NCI-H1048 (cell line): ENCODE results near the gene CD34.
"Not testable (repeated sequence)": the region's sequence is repeated elsewhere in the genome, so short reads cannot be mapped to it uniquely, and the experiment has no call there.

Experiments used
- DNase-seq: peaks from one replicate; lab custom pipeline; 2025; lab: John Stamatoyannopoulos, UW

Gene CD34

DNA sequence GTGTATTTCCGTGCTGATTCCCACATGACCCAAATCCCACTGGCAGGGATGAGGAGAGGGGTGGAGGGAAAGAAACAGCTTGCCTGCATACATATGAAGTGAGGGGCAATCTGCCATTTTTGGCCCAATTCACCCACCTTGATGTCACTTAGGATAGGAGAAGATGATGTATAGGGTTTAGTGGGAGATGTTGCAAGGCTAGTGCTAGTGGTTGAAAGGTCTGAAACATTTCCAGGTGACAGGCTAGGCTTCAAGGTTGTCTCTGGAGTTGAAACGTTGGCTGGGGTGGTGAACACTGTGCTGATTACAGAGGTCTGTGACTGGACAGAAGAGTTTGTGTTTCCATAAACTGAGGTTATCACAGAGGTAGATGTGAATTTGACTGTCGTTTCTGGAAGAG lies 12.1 kb downstream of the CD34 start:
- no peak for DNase-seq

DNA sequence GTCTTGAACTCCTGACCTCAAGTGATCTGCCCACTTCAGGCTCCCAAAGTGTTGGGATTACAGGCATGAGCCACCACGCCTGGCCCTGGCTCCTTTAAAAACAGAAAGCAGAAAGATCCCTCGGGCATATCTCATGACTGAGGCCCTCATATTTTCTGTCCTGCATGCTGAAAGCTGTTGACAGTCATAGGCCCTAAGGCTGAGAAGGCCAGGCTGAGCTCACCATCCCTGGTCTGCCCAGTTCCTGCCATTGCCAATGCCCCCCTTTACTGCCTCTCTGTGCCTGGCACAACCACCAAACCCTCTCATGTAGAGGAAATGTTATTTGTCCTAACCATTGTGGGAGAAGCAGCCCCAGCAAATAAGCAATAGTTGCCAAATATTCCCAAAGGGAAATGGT lies 12.7 kb downstream of the CD34 start:
- DNase-seq = no peak

DNA sequence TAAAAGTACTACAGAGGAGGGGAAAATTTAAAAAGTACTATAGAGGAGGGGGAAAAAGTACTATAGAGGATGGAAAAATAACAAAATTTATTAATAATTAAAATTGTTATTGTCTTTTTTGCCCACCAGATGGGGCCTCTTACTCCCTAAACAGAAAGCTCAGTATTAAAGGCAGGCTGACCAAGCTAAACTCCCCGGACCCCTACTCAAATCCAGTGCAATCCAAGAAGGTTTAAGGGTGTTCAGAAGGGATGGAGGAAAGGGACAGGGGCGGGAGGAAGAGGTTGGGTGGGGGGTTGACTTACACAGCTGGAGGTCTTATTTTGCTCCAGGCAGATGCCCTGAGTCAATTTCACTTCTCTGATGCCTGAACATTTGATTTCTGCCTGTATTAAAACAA lies 13.7 kb downstream of the CD34 start:
- DNase-seq = no peak

DNA sequence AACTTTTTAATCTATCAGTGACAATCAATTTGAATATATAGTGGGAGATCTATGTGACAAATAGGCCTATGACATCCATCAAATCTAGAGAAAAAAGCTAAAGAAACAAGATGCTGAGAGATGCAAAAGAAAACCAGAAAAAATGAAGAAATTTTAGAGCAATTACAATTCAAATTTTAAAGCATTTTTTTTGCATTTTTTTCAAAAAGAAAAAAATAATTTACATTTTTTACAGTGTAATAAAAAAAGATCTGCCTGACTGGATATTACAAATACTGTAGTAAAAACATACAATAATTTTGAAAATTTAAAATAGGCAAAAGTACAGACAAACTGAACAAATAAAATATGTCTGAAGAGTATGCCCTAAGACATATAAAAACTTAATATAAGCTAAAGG lies 14.4 kb downstream of the CD34 start:
- DNase-seq = no peak

DNA sequence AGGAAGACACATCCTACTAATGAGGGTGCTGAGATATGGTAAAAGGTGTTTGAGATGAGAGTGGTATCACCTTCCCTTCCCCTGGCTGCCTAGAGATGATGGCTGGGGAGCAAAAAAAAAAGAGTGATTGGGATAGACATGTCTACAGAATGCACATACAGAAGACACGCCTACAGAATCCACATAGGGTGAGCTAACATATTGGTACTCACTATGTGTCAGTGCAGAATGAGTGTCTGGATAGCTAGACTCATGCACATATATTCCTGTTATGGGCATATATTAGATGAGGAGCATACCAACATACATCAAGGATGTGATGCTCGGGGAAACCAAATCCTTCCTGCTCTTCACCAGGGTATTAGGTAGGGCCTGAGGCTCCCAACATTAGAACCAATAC lies 16.2 kb downstream of the CD34 start:
- DNase-seq = no peak

DNA sequence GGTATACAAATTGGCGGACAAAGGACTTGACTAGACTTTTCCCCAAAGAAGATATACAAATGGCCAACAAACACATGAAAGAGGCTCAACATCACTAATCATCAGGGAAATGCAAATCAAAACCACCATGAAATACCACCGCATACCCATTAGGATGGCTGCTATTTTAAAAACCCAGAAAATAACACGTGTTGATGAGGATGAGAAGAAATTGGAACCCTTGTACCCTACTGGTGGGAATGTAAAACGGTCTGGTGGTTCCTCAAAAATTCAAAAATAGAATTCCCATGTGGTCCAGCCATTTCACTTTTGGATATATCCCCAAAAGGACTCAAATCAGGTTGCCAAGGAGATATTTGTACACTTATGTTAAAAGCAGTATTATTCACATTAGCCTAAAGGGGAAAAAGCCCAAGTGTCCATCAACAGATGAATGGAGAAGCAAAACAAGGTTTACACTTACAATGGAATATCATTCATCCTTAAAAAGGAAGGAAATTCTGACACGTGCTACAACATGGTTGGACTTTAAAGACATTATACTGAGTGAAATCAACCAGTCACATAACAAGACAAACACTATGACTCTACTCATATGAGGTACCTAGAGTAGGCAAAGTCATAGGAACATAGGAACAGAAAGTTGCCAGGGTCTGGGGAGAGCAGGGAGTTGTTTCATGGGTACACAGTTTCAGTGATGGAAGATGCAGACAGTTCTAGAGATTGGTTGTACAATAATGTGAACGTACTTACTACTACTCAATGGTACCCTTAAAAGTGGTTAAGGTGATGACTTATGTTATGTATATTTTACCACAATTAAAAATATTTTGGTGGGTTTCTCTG lies 17.0 kb downstream of the CD34 start:
- no peak for DNase-seq

DNA sequence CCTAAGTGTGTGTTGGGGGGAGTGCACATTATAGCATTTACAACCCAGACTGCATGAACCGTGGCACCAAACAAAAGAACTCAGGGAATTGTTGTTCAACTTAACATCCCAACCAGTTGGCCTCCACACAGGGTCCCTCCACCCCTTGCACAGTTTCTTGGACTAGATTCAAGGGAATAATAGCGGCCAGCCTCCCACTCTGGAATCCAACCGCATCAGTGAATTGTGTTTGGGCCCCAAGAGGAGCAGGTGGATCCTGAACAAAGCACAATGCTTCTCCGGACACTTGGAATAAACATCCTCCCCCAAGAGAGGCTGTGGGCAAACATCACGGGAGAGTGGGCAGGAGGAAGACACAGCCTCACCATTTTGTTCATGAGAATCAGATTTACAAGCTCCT lies 18.2 kb downstream of the CD34 start:
- no peak for DNase-seq

DNA sequence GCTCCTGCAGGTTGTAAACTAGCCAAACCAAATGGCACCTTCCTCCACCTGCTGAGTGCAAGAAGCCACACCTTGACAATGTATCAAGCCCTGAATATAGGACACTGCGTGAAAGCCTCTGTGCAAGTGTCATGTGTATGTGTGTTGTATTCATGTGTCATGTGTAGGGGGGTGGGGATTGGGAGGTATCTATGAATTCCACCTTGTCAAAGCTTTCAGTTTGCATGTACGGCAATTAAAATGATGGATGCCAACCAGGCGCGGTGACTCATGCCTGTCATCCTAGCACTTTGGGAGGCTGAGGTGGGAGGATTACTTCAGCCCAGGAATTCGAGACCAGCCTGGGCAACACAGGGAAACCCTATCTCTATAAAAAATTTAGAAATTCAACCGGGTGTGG lies 19.8 kb downstream of the CD34 start:
- DNase-seq = no peak

DNA sequence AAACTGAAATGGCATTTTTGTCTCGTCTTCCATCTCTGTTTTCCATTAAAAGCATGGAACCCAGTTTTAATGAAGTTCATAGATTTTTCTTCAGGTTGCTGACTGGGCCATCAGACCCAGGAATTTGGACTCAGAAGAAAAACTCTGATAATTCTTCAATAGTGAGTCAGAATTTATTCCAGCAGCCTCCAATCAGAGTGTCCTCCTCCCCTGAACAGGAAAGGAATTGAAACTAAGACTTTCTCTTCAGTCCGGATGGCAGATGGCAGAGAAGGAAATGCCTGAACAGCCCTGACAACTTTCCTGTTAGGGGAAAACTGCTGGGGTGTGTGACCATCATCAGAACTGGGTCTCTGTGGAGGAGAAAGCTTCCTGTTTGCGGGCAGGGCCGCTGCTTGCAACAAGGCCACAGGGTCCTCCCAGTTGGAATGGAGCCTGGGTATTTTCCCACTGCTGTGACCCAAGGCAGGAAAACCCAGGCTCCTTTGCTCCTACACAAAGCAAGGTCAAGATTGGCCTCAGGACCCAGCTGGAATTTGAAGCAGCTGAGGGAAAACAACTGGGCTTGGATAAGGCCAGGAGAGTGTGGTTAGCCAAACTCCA lies 20.7 kb downstream of the CD34 start:
- DNase-seq = no peak

DNA sequence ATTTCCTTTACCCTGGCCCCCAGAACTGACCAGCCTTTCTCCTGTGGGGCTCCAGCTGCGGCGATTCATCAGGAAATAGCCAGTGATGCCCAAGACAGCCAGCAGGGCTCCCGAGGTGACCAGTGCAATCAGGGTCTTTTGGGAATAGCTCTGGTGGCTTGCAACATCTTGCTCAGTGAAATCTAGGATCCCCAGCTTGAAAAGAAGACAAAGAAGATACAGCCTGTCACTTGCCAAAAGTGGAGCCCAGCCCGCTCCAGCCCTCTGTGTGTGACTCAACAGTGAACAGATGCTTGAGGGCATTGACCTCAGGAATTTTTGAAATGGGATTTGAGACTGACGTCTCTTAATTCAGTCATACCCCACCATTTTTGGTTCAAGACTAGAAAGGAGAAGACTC lies 22.3 kb downstream of the CD34 start:
- DNase-seq = no peak

DNA sequence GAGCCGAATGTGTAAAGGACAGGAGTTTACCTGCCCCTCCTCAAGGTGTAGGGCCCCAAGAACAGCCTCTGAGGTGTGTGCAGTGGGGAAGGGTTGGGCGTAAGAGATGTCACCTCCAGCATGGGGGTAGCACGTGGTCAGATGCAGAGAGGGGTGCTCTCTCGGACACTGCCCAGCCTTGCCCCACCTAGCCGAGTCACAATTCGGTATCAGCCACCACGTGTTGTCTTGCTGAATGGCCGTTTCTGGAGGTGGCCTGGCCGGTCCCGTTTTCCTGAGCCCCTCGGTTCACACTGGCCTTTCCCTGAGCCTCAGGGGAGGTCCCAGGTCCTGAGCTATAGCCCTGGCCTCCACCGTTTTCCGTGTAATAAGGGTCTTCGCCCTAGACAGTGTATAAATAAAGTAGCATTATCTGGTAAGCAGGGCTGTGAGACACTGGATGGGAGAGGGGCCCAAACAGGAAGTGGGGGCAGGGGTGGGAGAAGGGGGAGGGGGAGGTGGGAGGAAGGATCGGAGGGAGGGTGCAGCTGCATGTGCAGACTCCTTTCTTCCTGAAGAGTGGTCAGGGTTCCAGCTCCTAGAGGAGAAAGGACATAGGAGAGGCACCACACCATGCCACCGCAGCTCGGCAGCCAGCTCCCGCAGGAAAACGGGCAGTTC lies 23.3 kb downstream of the CD34 start:
- DNase-seq = no peak

DNA sequence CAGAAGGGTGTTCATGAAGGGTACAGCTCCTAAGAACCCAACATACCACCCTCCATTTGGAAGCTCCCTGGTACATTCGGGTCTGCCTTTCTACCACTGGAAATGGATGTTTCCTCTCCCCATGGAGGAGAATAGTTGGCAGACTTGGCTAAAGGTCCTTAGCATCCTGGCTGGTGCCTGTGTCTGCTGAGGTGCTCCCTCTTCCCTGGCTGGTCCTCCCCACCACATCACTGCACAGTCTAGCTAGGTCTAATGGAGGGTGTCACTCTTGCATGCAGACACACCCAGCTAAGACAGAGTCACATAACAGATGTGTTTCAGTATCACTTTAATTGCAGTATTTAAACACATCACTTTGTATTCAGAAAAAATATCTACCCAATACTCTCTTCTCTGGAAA lies 24.7 kb downstream of the CD34 start:
- no peak for DNase-seq

DNA sequence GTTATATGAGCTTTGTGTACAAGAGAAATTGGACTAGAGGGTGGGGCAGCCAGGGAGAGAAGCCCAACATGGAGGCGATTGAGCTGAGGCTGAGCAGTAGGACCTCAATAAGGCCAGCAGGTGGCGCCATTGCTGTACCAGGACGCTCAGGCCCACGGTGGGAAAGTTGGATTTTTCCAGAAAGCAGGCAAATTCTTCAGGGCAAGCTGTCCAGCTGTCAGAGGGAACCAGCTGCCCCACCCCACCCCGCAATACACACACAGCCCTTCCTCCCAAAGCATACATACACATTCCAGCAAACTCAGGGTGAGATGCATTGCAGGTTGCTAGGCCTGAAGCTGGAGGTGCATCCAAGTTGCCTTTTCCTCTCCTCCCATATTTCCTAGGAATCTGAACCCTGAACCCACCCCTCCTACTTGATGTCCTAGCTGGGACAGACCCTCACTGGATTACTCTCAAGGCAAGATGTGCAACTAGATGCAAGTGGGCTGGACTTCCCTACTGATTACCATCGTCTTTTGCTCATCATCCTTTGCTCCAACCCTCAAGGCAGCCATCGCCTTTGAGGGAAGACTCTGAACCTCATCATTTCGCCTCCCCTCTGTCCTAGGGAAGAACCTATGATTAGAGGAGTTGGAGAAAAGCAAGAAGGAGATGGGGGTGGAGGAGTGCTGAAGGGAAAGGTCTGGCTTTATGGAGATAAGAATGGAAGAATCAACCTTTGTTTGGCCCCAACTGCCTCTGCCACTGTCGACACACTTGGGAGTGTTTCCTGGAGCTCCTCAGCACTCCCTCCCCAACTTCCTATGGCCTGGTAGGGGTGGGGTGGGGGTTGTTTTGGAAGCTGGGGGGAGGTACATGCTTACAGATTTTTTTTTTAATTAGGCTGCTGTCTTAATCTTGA lies 25.5 kb downstream of the CD34 start:
- DNase-seq = peak; percentile 77

DNA sequence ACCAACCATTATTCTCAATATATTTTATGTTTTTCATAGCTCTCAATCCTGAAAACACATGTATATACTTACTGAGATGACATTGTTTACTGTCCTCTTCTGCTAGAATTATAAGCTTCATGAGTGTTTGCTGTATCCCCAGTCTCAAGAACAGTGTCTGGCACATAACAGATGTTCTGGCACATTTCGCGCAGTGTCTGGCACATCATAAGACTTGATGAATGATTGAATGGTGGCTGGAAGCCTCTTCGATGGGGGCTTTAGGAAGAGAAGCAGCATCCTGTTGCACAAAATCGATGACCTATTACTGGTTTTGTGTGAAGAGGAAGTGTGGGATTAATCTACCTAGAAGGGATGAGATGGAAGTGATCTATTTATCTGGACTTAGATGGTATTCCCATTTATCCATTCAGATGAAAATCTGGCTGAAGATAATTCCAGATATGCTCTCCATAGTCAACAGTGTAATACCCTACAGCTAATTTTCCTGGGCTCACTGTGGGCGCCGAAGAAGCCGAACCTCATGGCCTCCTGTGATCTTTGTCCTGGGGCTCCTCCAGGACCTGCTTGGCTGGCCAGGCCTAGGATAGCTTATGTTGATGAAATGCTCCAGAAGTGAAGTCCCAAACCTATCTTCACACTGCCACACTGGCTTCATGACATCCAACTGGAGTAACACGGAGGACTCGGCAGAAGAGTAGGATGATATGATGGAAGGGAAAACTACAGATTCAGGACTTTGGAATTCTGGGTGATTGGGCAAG lies 26.5 kb downstream of the CD34 start:
- DNase-seq = no peak

DNA sequence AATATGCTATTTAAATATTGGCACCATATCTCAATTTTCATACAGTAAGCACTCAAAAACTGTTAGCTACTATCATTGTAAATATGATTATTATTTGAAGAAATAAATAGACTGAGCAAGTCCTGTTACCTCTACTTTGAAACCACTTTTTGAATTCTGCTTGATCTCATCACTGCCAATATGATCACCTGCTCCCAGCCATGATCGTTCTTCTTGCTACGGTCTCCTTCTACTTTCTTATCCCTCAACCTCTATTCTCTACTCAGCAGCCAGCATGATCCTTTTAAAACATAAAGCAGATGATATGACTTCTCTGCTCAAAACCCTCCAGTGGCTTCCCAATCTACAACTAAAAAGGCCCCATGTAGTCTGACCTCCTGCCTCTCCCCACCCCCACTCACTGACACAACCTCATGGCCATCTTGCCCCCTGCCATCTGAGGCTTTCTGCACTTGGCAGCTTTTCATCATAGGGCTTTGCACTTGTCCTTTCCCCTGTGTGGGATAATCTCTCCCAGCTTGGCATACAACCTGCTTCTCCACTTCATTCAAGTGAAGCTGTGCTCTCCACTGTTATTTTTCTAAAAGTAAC lies 27.2 kb downstream of the CD34 start:
- DNase-seq = no peak

DNA sequence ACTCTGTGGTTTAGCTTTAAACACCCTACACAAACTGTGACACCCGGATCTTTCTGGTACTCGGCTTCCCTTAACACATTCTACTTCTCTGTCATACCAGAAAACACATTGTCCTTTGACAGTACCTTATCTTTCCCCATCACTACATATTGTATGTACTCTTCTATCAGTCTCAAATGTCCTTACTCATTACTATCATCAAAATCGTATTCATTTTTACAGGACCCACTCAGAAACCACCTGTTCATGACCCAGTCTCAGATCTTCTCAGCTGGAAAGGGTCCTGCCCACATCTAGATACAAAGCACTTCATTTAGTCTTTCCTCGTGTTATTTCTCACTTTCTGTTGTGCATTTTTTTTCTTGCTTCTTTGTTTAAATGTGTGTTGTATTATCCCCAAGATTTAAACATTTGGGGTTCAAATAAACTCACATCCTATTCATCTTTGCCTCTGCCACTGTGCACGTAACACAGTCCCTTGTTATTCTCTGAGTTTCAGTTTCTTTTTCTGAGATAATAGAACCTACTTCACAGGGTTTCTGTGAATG lies 27.7 kb downstream of the CD34 start:
- DNase-seq = no peak

DNA sequence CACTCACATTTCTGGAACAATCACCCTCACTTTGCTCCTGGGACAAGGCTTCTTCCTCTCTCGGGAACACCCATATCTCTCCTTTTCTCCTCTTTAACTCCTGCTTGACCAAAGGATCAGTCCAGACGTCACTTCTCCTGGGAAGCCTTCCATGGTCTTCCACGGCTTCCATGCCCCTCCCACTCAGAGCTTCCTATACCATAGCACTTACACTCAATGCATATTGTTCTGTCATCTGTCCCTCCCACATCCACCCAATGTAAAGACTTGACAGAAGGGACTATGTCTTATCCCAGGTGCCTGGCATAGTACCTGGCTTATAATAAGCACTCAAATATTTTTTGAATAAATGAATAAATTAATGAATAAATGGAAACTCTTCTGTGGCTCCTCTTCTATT lies 28.2 kb downstream of the CD34 start:
- no peak for DNase-seq

DNA sequence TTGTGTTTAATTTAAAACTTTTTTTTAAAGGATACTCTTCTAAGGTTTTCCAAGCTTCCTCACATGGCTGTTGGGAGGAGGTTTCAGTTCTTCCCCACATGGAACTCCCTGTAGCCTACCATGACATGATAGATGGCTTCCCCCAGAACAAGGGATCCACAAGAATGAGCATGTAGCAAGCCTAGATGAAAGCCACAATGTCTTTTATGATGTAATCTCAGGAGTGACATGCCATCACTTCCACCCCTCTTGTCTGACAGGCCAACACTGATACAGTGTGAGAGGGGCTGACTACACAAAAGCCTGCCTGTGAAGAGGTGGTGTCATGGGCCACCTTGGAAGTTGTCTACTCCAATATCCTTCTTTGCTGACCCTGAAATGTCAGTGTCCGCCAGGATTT lies 32.0 kb downstream of the CD34 start:
- DNase-seq = no peak

DNA sequence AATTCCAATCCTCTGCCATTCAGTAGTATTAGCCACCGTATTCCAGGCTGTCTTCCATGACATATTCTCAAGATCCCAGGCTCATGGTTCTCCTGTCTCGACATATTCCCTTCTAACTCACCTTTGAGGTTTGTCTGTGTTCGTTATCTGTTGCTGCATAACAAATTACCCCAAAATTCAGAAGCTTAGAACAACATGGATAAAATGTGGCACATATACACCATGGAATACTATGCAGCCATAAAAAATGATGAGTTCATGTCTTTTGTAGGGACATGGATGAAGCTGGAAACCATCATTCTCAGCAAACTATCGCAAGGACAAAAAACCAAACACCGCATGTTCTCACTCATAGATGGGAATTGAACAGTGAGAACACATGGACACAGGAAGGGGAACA lies 33.0 kb downstream of the CD34 start:
- DNase-seq = not testable (repeated sequence)

DNA sequence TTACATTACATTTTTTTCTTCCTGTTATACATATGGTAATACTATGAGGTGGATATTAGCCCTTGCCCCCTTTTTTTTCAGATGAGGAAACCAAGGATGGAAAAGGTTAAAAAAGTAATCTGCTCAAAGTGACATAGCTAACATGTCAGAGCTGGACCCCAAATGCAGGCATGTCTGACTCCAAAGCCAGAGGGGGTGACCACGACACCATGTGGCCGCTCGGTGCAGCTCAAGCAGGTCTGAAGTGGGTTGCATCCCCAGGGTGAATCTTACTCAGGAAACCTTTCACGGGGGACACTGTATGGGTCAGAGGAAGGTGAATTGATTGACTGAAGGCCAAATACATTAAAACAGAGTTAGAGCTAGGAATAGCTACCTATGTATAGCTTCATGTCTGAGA lies 34.8 kb downstream of the CD34 start:
- no peak for DNase-seq

DNA sequence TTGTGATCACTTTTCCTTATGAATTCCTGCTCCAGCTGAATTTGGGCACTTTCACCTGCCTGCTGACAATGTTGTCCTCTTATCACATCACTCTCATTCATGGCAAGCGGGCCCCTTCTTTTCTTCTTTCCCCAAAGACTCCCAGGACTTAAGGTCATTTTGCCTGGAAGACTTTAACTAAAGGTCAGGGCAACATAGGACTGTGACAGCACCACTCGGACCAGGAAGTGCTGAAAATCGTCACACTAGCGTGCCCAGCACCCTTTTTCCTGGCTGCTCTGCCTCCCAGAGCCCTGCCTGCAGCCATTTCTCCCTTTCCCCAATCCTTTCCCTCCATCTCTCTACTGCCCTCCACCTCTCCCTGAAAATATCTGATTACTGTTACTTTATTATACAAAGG lies 35.4 kb downstream of the CD34 start:
- DNase-seq = no peak
